Measurements from ENCODE around the gene C12orf43. TPM values are rescaled to one million over a fixed set of nuclear protein-coding genes. Genes with fewer than 3 reads are reported as not detected.

Gene C12orf43
- total RNA-seq, 4 donors from 2014 or later: 15.1 to 20.2 (median 17.7) TPM

DNA sequence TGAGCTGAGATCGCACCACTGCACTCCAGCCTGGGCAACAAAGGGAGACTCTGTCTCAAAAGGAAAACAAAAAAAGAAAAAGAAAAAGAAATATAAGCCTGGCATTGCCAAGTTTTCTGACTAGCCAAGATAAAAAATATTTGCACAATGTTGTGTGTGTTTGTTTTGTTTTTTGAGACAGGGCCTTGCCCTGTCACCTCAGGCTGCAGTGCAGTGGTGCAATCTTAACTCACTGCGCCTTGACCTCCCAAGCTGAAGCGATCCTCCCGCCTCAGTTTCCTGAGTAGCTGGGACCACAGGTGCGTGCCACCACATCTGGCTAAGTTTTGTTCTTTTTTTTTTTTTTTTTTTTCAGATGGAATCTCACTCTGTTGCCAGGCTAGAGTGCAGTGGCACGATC is 5.5 kb upstream of the C12orf43 start:
- H3K36me3 ChIP-seq: no peaks in the 10 kb centered on the region
- H3K27ac ChIP-seq: no peak overlapping the region
- H3K9me3 ChIP-seq: no peaks in the 10 kb centered on the region
- H3K4me3 ChIP-seq: no peak overlapping the region
- H3K27me3 ChIP-seq: no peaks in the 10 kb centered on the region
- no peaks in the 10 kb centered on the region for H3K4me1 ChIP-seq
- no peak for ATAC-seq
- TF ChIP-seq EP300 (IDR thresholded peaks at IDR 0.05) (no peak), POLR2AphosphoS5 (IDR thresholded peaks at IDR 0.05) (no peak), CTCF (IDR thresholded peaks at IDR 0.05) (no peak), POLR2A (IDR thresholded peaks at IDR 0.05) (no peak)
- WGBS, 2 donors (ENCODE audit: low coverage in 1 of 2): 89 to 90% methylated on average over 3 to 4 of the region's 6 CpGs

GRCh38 chr12:121018860-121019617 is 2.8 kb upstream of the C12orf43 start:
- TF ChIP-seq CTCF (IDR thresholded peaks at IDR 0.05): no peak
- TF ChIP-seq EP300 (IDR thresholded peaks at IDR 0.05): no peak
- no peak for TF ChIP-seq POLR2A (IDR thresholded peaks at IDR 0.05)
- TF ChIP-seq POLR2AphosphoS5 (IDR thresholded peaks at IDR 0.05): no peak
- H3K4me3 ChIP-seq: no peak overlapping the region
- peaks cover 5 to 13% (median 6%) of the 10 kb centered on the region in 3 donors for H3K4me1 ChIP-seq
- no peaks in the 10 kb centered on the region for H3K27me3 ChIP-seq
- no peaks in the 10 kb centered on the region for H3K36me3 ChIP-seq
- 78 to 88% methylated on average over 1 to 2 of the region's 2 CpGs for WGBS, 2 donors (ENCODE audit: low coverage in 1 of 2)
- no peaks in the 10 kb centered on the region for H3K9me3 ChIP-seq
- H3K27ac ChIP-seq: no peak overlapping the region
- no peak for ATAC-seq

- Histone ChIP-seq H3K27ac (no peak overlapping the region), H3K27me3 (no peaks in the 10 kb centered on the region), H3K36me3 (peaks cover 0 to 8% of the 10 kb centered on the region in 2 donors), H3K4me3 (no peak overlapping the region), H3K9me3 (no peaks in the 10 kb centered on the region), H3K4me1 (peaks cover 5 to 13% (median 6%) of the 10 kb centered on the region in 3 donors)
- WGBS, 2 donors (ENCODE audit: low coverage in 1 of 2): 79 to 95% methylated on average over 2 to 10 of the region's 15 CpGs
- no peak for TF ChIP-seq CTCF (IDR thresholded peaks at IDR 0.05)
- no peak for TF ChIP-seq EP300 (IDR thresholded peaks at IDR 0.05)
- no peak for TF ChIP-seq POLR2A (IDR thresholded peaks at IDR 0.05)
- no peak for TF ChIP-seq POLR2AphosphoS5 (IDR thresholded peaks at IDR 0.05)
- ATAC-seq: no peak
Observed at GRCh38 chr12:121017966-121018491, 1.7 kb upstream of the C12orf43 start.

- Histone ChIP-seq H3K36me3 (peaks cover 0 to 48% of the 10 kb centered on the region in 2 donors), H3K9me3 (no peaks in the 10 kb centered on the region), H3K4me3 (no peak overlapping the region), H3K4me1 (peaks cover 5 to 13% (median 6%) of the 10 kb centered on the region in 3 donors), H3K27ac (no peak overlapping the region), H3K27me3 (no peaks in the 10 kb centered on the region)
- ATAC-seq: no peak
- 65 to 81% methylated on average over 3 of the region's 3 CpGs for WGBS, 2 donors (ENCODE audit: low coverage in 1 of 2)
- TF ChIP-seq POLR2A (IDR thresholded peaks at IDR 0.05) (no peak), POLR2AphosphoS5 (IDR thresholded peaks at IDR 0.05) (no peak), CTCF (IDR thresholded peaks at IDR 0.05) (no peak), EP300 (IDR thresholded peaks at IDR 0.05) (no peak)
Observed at GRCh38 chr12:121013715-121014114, 2.6 kb downstream of the C12orf43 start.

DNA sequence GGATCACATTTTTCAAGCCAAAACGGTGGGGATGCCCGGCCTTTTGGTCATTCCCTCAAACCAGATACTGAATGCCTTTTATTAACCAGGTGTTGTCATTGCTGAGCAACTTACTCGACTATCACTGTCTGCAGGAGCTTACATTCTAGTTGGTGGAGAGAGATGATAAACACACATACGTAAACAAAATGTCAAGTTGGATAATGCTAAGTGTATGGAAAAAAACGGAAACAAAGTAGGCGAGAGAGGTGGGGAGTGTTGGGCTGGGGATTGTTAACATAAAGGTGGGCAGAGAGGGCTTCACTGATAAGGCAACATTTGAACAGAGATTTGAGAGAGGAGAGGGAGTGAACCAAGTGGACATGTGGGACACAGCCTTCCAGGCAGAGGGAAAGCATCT is 4.5 kb downstream of the C12orf43 start:
- WGBS, 2 donors (ENCODE audit: low coverage in 1 of 2): 47 to 60% methylated on average over 2 to 6 of the region's 6 CpGs
- Histone ChIP-seq H3K36me3 (peaks cover 0 to 67% of the 10 kb centered on the region in 2 donors), H3K4me3 (no peak overlapping the region), H3K9me3 (no peaks in the 10 kb centered on the region), H3K27ac (no peak overlapping the region), H3K4me1 (peaks cover 5 to 13% (median 6%) of the 10 kb centered on the region in 3 donors), H3K27me3 (no peaks in the 10 kb centered on the region)
- ATAC-seq: no peak
- TF ChIP-seq EP300 (IDR thresholded peaks at IDR 0.05) (no peak), CTCF (IDR thresholded peaks at IDR 0.05) (no peak)
